HepG2 (cell line): Measurements from ENCODE around the gene TNP2. TPM values are rescaled to one million over a fixed set of nuclear protein-coding genes. Genes with fewer than 3 reads are reported as not detected.

Source experiments
- ARNT2 ChIP-seq: sonication (generic); formaldehyde crosslinking; IDR thresholded peaks from 2 replicates; pipeline ENCODE4 v1.8.0; 2022; ENCODE audit warnings: mild to moderate bottlenecking, low read depth, missing genetic modification reagents, moderate library complexity
- HDAC1 ChIP-seq: sonication (generic); formaldehyde crosslinking; IDR thresholded peaks from 2 replicates; pipeline ENCODE4 v1.5.1; 2020; ENCODE audit warnings: mild to moderate bottlenecking, missing genetic modification reagents
- XRCC5 ChIP-seq: fragments of 200-400 bp; formaldehyde crosslinking; optimal IDR thresholded peaks from 2 replicates; pipeline ENCODE3; 2017; ENCODE audit warnings: mild to moderate bottlenecking, low read length
- ZBTB8A ChIP-seq: sonication (generic); formaldehyde crosslinking; IDR thresholded peaks from 2 replicates; pipeline ENCODE4 v1.4.0; 2020; ENCODE audit warnings: mild to moderate bottlenecking, low read depth, missing genetic modification reagents, borderline replicate concordance
- ZNF557 ChIP-seq: sonication (generic); formaldehyde crosslinking; IDR thresholded peaks from 2 replicates; pipeline ENCODE4 v1.4.0; 2020; ENCODE audit warnings: missing genetic modification reagents
- polyA plus RNA-seq, 8 experiments: library from polyadenylated mRNA; depleted of rRNA in 3 of 8; stranded (reverse) in 7 of 8; unstranded in 1 of 8; fragments of >200 nt; fragmentation: Illumina TruSeq in 4 of 8; extraction: Trizol in 4 of 8; gene quantifications; 2 replicates each; pipeline versions ENCODE4 v1.2.1 to v1.2.3, GENCODE V29; 2011 to 2016; ENCODE audit warnings: low read depth in 4 of 8, missing spikeins in 1 of 8, mixed read lengths in 1 of 8; ENCODE audit not compliant: insufficient read depth in 1 of 8
- total RNA-seq, 5 experiments: library from RNA; depleted of rRNA; stranded (reverse); fragments of >200 nt; fragmentation: Illumina TruSeq; extraction: Trizol; gene quantifications; 2 replicates each; pipeline ENCODE4 v1.2.3, GENCODE V29; 2016; ENCODE audit warnings: low read depth in 1 of 5
- TF ChIP-seq, protein P1 (sequence below): sonication (generic); formaldehyde crosslinking; IDR thresholded peaks from 2 replicates; pipeline ENCODE4 v1.4.0; 2020; ENCODE audit warnings: mild to moderate bottlenecking, missing genetic modification reagents

Gene TNP2
- total and polyA plus RNA-seq, 2 of the 13 experiments (the other 11 are each of a cell fraction or from before 2014, with no cell fraction given), result not detected

DNA sequence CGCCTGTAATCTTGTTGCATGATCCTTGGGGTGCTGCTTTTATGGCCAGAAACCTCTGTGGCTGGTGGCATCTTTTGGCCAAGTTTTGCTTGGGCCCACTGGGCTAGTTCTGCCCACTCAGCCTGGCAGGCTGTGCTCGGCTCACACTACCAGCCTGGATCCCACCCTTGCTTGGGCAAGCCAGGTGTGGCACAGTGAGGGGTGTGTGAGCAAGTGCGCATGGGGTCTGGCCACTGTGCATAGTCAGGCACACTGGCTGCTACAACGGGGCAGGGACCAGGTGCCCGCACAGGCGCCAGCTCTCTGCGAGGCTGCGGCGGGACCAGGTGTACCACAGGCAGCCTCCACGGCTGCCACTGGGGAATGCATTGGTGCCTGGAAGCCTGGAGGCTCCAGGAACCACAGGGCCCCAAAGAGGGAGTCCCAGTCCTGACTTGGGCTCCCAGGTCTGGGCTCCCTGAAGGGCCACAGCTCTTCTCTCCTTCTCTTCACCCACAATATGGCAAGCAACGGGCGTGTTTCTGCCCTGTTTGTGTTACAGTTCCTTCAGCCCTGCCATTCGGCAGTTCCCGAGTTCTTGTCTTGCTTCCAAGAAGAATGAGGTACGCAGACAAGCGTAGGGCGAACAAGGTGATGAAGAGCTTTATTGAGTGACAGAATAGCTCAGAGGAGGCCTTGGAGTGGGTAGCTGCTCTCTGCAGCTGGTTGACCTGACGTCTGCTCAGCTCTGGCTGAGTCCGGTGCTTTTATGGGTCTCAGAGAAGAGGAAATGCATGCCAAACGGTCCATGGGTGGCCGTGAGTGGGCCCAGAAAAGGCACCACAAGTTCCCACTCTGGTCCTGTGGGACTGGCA lies 38.7 kb upstream of the TNP2 start (continued):
- TF ChIP-seq ZNF557 (CRISPR knock-in tag) (no peak), ZBTB8A (no peak), ARNT2 (CRISPR knock-in tag) (0 out of 2 replicates have a peak, but pooled peaks have one; percentile 62), HDAC1 (CRISPR knock-in tag) (no peak), XRCC5 (peak; percentile 18)
- TF ChIP-seq, protein P1, sequence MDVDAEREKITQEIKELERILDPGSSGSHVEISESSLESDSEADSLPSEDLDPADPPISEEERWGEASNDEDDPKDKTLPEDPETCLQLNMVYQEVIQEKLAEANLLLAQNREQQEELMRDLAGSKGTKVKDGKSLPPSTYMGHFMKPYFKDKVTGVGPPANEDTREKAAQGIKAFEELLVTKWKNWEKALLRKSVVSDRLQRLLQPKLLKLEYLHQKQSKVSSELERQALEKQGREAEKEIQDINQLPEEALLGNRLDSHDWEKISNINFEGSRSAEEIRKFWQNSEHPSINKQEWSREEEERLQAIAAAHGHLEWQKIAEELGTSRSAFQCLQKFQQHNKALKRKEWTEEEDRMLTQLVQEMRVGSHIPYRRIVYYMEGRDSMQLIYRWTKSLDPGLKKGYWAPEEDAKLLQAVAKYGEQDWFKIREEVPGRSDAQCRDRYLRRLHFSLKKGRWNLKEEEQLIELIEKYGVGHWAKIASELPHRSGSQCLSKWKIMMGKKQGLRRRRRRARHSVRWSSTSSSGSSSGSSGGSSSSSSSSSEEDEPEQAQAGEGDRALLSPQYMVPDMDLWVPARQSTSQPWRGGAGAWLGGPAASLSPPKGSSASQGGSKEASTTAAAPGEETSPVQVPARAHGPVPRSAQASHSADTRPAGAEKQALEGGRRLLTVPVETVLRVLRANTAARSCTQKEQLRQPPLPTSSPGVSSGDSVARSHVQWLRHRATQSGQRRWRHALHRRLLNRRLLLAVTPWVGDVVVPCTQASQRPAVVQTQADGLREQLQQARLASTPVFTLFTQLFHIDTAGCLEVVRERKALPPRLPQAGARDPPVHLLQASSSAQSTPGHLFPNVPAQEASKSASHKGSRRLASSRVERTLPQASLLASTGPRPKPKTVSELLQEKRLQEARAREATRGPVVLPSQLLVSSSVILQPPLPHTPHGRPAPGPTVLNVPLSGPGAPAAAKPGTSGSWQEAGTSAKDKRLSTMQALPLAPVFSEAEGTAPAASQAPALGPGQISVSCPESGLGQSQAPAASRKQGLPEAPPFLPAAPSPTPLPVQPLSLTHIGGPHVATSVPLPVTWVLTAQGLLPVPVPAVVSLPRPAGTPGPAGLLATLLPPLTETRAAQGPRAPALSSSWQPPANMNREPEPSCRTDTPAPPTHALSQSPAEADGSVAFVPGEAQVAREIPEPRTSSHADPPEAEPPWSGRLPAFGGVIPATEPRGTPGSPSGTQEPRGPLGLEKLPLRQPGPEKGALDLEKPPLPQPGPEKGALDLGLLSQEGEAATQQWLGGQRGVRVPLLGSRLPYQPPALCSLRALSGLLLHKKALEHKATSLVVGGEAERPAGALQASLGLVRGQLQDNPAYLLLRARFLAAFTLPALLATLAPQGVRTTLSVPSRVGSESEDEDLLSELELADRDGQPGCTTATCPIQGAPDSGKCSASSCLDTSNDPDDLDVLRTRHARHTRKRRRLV (CRISPR knock-in tag), result 0 out of 2 replicates have a peak, but pooled peaks have one; percentile 28
